ENCODE data around the gene GPATCH8. TPM values are rescaled to one million over a fixed set of nuclear protein-coding genes. Genes with fewer than 3 reads are reported as not detected.
A peak's percentile ranks its signal among the peaks of the same experiment; 100 is the strongest.

GPATCH8 gene
- total RNA-seq, 1 donor: 31.1 TPM

- no peak overlapping the region for H3K4me3 ChIP-seq (ENCODE audit: low read depth, low read length)
- TF ChIP-seq CTCF (IDR thresholded peaks at IDR 0.05; ENCODE audit: insufficient read depth, low read depth, low read length): no peak
- no peak for DNase-seq (ENCODE audit: low read depth)
These were observed 16.0 kb downstream of the GPATCH8 start for GRCh38 chr17:44487170-44487569.

DNA sequence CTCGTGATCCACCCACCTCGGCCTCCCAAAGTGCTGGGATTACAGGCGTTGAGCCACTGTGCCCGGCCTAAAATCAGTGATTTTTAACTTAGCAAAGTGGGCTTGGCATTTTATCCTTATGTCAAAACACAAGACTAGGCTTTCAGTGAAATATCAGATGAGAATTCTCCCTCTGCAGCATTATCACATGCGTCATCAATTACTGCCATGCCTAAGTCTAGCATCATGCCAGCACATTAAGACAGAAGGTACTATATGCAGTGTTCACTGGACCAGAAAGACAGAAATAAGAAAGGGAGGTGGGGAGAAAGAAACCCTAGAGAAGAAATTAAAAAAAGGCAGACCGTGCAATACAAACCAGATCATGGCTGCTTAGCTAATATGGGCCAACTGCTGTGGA, 29.8 kb downstream of the GPATCH8 start:
- DNase-seq (ENCODE audit: low read depth): no peak
- no peak overlapping the region for H3K4me3 ChIP-seq (ENCODE audit: low read depth, low read length)
- no peak for TF ChIP-seq CTCF (IDR thresholded peaks at IDR 0.05; ENCODE audit: insufficient read depth, low read depth, low read length)

DNA sequence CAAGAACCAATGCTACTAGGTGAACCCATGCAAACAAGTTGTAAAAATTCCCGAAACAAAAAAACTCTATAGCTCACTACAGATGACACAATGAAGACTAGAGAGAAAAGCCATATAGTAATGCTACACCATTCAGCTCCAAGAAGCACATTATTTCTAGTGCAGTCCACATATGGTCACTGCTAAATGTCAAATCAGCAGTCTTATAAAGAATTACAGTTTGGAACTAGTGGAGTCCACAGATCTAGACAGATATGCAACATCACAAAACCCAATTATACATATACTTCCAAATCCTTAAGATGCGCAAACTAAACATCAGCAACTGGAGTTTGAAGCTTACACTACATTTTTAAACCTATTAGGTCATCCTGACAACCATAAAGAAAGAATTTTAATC, 33.5 kb downstream of the GPATCH8 start:
- DNase-seq (ENCODE audit: low read depth): no peak
- no peak for TF ChIP-seq CTCF (IDR thresholded peaks at IDR 0.05; ENCODE audit: insufficient read depth, low read depth, low read length)

DNA sequence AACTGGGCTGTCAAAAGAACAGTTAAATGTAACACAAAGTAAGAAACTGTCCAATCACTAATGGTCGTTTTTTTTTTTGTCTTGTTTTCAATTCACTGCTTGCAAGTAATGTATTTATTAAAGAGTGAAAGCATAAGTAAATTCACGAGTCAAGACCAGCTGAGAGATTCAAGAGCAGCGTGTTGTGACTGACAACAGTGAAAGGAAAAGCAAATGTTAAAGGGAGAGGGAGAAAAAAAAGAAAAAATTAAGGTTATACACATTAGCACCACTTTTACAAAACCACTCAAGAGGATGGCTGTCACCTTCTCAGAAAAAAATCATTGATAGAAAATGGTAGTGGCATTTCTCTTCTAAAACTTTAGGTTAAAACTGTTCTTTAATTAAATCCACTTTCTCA, 36.1 kb downstream of the GPATCH8 start:
- H3K4me3 ChIP-seq (ENCODE audit: low read depth, low read length): no peak overlapping the region
- TF ChIP-seq CTCF (IDR thresholded peaks at IDR 0.05; ENCODE audit: insufficient read depth, low read depth, low read length): no peak
- peak; percentile 13 for DNase-seq (ENCODE audit: low read depth)

More for the DNA sequence above, 33.5 kb downstream of the GPATCH8 start:
- no peak overlapping the region for H3K4me3 ChIP-seq (ENCODE audit: low read depth, low read length)

DNA sequence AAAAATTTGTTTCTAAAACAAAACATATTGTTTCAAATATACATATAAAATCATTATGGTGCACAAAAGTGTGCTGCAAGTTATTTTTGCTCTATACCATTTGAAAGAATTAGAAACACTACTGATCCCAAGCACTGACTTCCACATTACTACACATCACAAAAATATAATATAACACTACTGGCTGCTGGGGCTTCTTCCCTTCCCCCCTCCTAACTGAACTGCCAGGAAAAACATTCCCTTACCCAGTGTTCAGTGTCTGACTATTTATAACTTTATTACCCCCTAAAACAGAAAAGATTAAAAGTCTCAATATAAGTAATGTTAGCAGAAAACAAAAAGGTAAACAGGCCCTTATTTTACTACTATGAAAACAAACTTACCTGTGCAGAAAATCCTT, 36.9 kb downstream of the GPATCH8 start:
- DNase-seq (ENCODE audit: low read depth): no peak

DNA sequence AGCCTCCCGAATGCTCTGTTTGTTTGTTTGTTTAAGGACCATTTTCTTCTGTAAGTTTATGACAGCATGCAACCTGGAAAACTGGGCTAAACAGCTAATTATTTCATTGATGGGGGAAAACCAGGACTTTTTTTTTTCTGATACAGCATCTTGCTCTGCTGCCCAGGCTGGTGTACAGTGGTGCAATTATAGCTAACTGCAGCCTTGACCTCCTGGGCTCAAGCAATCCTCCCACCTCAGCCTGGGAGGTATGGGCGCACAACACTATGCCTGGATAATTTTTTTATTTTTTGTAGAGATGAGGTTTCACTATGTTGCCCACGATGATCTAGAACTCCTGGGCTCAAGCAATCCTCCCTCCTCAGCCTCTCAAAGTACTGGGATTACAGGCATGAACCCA, 37.3 kb downstream of the GPATCH8 start:
- no peak for DNase-seq (ENCODE audit: low read depth)
- no peak overlapping the region for H3K4me3 ChIP-seq (ENCODE audit: low read depth, low read length)
- TF ChIP-seq CTCF (IDR thresholded peaks at IDR 0.05; ENCODE audit: insufficient read depth, low read depth, low read length): no peak

More for the DNA sequence above, 36.9 kb downstream of the GPATCH8 start:
- H3K4me3 ChIP-seq (ENCODE audit: low read depth, low read length): no peak overlapping the region
- TF ChIP-seq CTCF (IDR thresholded peaks at IDR 0.05; ENCODE audit: insufficient read depth, low read depth, low read length): no peak

GRCh38 chr17:44465276-44465675, 37.9 kb downstream of the GPATCH8 start:
- no peak for TF ChIP-seq CTCF (IDR thresholded peaks at IDR 0.05; ENCODE audit: insufficient read depth, low read depth, low read length)
- no peak overlapping the region for H3K4me3 ChIP-seq (ENCODE audit: low read depth, low read length)

More at GRCh38 chr17:44465276-44465675, 37.9 kb downstream of the GPATCH8 start:
- DNase-seq (ENCODE audit: low read depth): no peak
